ENCODE results near the gene KRTAP4-3. TPM values are rescaled to one million over a fixed set of nuclear protein-coding genes. Genes with fewer than 3 reads are reported as not detected.

The KRTAP4-3 gene
- total RNA-seq, 1 experiment from 2014 or later, result not detected

DNA sequence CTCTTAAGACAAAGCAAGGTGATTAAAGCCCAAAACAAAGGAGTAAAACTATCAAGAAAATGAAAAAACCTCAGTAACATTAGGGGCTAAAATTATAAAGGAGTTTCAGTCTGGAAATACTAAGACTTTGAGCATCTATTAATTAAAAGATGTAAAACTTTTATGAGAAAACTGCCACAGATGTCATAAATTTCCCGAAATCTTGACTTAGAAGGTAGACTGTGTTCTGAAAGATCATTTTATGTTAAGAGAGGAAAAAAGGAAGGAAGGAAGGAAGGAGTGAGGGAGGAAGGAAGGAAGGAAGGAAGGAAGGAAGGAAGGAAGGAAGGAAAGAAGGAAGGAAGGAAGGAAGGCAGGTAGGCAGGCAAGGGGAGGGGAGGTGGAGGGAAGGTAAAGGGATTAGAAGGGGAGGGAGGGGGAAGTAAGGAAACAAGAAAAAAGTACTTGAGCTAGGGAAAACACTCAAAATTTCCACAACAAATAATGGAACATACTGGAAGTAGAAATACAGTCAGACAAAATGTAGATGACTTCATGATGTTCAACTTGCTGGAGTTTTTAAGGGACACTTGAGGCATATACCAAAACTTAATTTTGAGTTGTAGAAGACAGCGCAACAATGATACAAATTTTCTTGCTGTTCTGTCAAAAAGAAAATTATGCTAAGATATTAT lies 20.4 kb downstream of the KRTAP4-3 start:
- H3K9ac ChIP-seq (ENCODE audit: extremely low read depth, insufficient read length, low read length), result no peak overlapping the region
- no peak overlapping the region for H2BK15ac ChIP-seq (ENCODE audit: low read depth, low read length)
- H3K79me2 ChIP-seq (ENCODE audit: insufficient read depth, low read length), result no peaks in the 10 kb centered on the region
- H3K4me2 ChIP-seq (ENCODE audit: insufficient read depth, insufficient read length, low read length), result no peak overlapping the region
- no peak overlapping the region for H2AFZ ChIP-seq (ENCODE audit: low read length)
- no peak overlapping the region for H3K14ac ChIP-seq (ENCODE audit: insufficient read depth, low read length)
- H3K23ac ChIP-seq (ENCODE audit: insufficient read length, low read depth, low read length), result no peak overlapping the region
- H2BK120ac ChIP-seq (ENCODE audit: low read depth, low read length, poor library complexity, severe bottlenecking), result no peak overlapping the region
- no peaks in the 10 kb centered on the region for H3K4me1 ChIP-seq (ENCODE audit: insufficient read depth, low read length)
- H3K27ac ChIP-seq (ENCODE audit: insufficient read length, low read depth, low read length), result no peak overlapping the region
- WGBS (ENCODE audit: extremely low coverage, insufficient read length, low lambda C conversion rate), result no CpG with 5 or more reads among the region's 2 CpGs
- no peaks in the 10 kb centered on the region for H3K27me3 ChIP-seq (ENCODE audit: insufficient read depth, low read length)
- no peaks in the 10 kb centered on the region for H3K79me1 ChIP-seq (ENCODE audit: insufficient read depth, low read depth, low read length, poor library complexity, severe bottlenecking)
- H3K18ac ChIP-seq (ENCODE audit: insufficient read length, low read depth, low read length), result no peak overlapping the region
- no peak overlapping the region for H2BK5ac ChIP-seq (ENCODE audit: insufficient read length, low read length)
- H2AK5ac ChIP-seq (ENCODE audit: insufficient read length, low read length), result no peak overlapping the region
- Mint-ChIP-seq H3K27me3 (ENCODE audit: low read depth) (no peaks in the 10 kb centered on the region), H3K9me3 (peaks cover 13 to 15% of the 10 kb centered on the region in 2 experiments), H3K4me1 (peaks cover 2 to 13% of the 10 kb centered on the region in 2 experiments), H3K4me3 (no peak overlapping the region), H3K27ac (peak overlapping the region in 1 of 3 experiments; percentile 65; a peak in 1 of 7 replicates), H3K36me3 (ENCODE audit: insufficient read depth in 1 of 3, low read depth in 3 of 3) (peaks cover 10 to 19% (median 12%) of the 10 kb centered on the region in 3 experiments)
- H3K9me3 ChIP-seq (ENCODE audit: control insufficient read depth, low read depth, low read length), result no peaks in the 10 kb centered on the region
- H4K20me1 ChIP-seq (ENCODE audit: control insufficient read depth, insufficient read depth, insufficient read length), result no peaks in the 10 kb centered on the region
- H3K23me2 ChIP-seq (ENCODE audit: insufficient read length, low read depth, low read length, poor library complexity, severe bottlenecking), result no peaks in the 10 kb centered on the region
- H3K4ac ChIP-seq (ENCODE audit: low read depth, low read length), result no peak overlapping the region
- TF ChIP-seq, protein P1, sequence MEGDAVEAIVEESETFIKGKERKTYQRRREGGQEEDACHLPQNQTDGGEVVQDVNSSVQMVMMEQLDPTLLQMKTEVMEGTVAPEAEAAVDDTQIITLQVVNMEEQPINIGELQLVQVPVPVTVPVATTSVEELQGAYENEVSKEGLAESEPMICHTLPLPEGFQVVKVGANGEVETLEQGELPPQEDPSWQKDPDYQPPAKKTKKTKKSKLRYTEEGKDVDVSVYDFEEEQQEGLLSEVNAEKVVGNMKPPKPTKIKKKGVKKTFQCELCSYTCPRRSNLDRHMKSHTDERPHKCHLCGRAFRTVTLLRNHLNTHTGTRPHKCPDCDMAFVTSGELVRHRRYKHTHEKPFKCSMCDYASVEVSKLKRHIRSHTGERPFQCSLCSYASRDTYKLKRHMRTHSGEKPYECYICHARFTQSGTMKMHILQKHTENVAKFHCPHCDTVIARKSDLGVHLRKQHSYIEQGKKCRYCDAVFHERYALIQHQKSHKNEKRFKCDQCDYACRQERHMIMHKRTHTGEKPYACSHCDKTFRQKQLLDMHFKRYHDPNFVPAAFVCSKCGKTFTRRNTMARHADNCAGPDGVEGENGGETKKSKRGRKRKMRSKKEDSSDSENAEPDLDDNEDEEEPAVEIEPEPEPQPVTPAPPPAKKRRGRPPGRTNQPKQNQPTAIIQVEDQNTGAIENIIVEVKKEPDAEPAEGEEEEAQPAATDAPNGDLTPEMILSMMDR (conservative IDR thresholded peaks at IDR 0.05), result no peak
- H4K8ac ChIP-seq (replicated peaks; ENCODE audit: insufficient read length, low read depth, low read length), result no peak overlapping the region
- H2BK20ac ChIP-seq (ENCODE audit: low read depth, low read length, poor library complexity, severe bottlenecking), result no peak overlapping the region
- H2BK12ac ChIP-seq (ENCODE audit: insufficient read length, low read depth, low read length), result no peak overlapping the region
- H3T11ph ChIP-seq (ENCODE audit: low read length), result no peak overlapping the region
- no peak overlapping the region for H4K91ac ChIP-seq (ENCODE audit: insufficient read length, low read depth, low read length)
- DNase-seq, result no peak
- H4K5ac ChIP-seq (ENCODE audit: insufficient read length, low read depth, low read length), result no peak overlapping the region
- no peak overlapping the region for H3K56ac ChIP-seq (ENCODE audit: insufficient read length, low read depth, low read length)
